Activated T-cell treated with anti-CD3 and anti-CD28 coated beads for 24 hours (primary cell): ENCODE results near the gene NEDD4L.

Experiments used
- DNase-seq: peaks from one replicate; pipeline ENCODE4 v3.0.0-alpha.2; 2020; ENCODE audit warnings: low read depth

Gene NEDD4L

DNA sequence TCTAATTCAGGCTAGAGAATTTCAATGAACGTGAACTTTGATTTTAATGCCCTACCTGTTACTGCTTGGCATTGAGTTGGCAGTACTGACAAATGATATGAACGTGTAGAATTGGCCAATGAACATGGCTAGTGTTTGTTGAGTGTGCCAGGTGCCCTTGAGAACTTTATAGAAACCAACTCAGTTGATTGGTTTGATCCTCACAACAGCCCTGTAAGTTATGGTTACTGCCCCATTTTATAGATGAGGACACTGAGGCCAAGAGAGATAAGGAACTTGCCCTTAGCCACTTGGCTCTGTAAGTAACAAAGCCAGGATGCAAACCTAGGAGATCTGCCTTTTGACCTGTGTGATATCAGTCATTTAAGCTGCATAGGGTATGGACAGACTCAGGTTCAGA lies 275.7 kb downstream of the NEDD4L start:
- no peak for DNase-seq

DNA sequence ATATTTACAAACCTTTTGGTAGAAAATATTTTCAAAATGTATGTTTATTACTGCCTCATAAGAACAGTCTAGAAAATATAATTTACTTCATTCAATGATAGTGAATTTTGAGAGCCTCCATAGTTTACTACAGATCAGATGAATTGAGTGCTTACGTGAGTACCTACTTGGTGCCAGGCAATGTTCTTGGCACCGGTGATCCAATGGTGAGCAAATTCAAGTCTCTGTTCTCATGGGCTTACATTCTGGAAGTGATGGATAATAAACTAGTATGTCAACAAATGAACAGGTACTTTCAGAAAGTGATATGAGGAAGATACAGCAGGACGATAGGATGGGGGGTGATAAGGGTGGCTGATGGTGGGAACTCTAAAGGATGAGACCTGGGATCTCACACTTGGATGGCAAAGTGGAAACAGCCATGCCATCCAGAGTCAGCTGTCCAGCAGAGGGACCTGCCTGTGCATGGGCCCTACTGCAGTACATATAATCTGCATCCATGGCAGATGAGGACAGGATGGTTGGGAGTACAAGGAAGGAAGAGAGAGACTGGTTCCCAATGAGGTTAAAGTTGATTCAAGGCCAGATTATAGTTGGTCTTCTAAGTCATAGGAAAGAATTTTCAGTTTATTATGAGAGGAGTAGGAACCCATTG lies 277.0 kb downstream of the NEDD4L start:
- DNase-seq, result no peak

- DNase-seq, result peak; percentile 33
These were observed 278.0 kb downstream of the NEDD4L start for GRCh38 chr18:58321986-58322385.

- no peak for DNase-seq
These were observed 278.4 kb downstream of the NEDD4L start for GRCh38 chr18:58322464-58322863.

GRCh38 chr18:58323866-58324762 lies 280.1 kb downstream of the NEDD4L start:
- DNase-seq, result no peak

- DNase-seq, result no peak
These were observed 280.9 kb downstream of the NEDD4L start for GRCh38 chr18:58324824-58325480.

GRCh38 chr18:58325494-58325893 lies 281.5 kb downstream of the NEDD4L start:
- DNase-seq, result no peak

DNA sequence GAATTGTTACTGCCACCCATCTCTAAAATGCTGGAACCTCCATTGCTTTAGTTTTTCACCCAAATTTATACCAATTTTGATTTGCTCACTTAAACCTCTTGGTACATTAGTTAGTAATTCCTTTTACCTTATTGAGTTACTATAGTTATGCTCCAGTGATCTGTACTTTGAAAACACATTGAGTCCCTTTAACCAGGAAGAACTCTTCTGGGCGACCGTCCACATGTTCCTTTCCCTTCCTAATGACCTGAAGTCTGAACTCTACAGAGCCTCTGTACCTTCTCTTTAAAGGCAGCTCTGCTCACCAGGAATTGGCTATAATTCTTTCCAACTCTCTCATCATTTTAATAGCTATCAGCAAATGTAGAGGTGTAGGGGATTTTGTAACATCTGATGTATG lies 290.0 kb downstream of the NEDD4L start:
- no peak for DNase-seq

GRCh38 chr18:58335223-58335622 lies 291.2 kb downstream of the NEDD4L start:
- no peak for DNase-seq

DNA sequence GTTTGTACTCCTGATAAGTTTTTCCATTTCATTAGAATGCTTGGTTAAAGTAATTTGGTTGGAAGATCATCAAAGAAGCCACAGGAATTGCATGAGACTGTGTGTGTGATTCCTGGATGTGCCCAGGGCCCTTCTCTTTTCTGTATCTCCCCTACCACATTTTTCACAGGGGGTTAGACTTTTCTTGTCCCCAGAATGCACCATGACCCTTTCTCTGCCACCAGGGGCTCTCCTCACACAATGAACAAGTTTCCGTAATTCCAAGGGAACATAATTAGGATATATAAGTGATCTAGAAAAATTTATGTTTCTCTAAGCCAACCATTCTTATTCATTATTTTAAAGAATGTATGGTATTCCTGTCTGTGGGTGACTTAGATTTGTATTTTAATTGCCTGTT lies 291.8 kb downstream of the NEDD4L start:
- no peak for DNase-seq

DNA sequence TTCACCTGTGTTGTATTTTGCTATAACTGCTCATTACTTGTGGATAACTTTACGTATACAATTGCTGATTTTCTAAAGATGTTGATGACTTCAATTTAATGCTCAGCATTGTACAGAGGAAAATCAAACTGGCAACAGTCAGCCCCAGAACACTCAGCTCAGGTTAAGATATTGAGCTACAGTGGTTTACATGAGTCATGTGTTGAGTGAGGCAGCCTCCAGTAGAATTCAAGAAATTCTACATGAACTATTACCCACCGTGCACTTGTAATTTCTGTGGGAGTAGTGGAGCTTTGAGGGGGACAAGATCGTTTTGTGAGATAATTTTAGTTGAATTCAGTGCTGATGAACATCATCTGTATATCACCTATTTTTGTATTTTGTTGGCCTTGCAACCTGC lies 292.6 kb downstream of the NEDD4L start:
- DNase-seq, result no peak

DNA sequence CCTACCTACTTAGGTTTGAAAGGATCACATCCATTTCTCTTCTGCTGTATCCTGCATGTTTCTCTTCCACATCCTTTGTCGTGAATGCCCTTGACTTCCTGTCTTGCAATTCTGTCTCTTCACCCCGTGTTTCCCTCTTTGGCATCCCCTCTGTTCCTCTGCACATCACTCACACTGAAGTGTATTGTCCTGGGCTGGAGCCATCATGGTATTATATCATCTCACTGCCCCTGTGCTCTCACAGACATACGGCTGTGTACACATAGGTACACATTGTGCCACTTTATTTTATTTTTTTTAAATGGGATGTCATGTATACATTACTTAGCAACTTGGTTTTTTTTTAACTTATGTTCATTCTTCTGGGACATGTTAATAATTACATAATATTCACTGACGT lies 293.3 kb downstream of the NEDD4L start:
- no peak for DNase-seq

DNA sequence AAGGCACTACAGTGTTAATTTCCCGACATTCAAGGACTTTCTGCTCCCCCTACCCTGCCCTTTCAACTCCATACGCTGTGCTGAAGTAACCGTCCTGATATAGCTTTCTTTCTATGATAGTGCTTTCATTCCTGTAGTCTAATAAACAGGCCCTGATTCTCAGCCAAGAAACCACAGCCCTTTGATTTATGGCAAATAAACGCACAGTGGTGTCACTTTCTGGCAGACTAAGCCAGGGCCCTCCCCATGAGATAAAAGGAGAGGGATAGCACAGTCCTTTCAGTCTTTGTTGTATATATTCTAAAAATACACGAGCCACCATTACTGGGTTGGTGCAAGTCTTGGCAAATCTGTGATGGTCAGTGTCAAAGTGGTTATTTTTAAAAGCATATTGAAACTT lies 293.7 kb downstream of the NEDD4L start:
- DNase-seq, result no peak

- DNase-seq, result no peak
These were observed 294.1 kb downstream of the NEDD4L start for GRCh38 chr18:58338141-58338540.

- no peak for DNase-seq
These were observed 295.1 kb downstream of the NEDD4L start for GRCh38 chr18:58338961-58339592.

GRCh38 chr18:58339890-58340289 lies 295.9 kb downstream of the NEDD4L start:
- no peak for DNase-seq

DNA sequence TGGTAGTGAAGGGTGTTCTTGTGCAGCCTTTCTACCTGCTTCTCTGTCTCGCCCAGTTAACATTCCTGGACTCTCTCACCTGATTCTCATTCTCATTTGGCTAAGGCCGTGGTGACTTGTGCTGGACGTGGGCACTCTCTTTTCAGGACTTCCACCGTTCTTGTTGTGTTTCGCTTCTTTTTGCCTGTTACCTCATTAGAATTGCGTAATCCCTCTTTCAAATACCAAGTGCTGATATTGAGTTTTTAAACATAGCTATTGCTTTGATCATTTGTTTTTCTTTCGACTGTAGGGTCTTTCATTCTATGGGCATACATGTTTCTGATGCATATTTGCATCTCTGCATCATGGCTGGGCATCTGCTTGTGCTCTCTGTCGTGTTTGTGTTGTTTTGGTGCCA lies 297.9 kb downstream of the NEDD4L start:
- no peak for DNase-seq

- no peak for DNase-seq
These were observed 300.1 kb downstream of the NEDD4L start for GRCh38 chr18:58344080-58344670.

- DNase-seq, result no peak
These were observed 300.9 kb downstream of the NEDD4L start for GRCh38 chr18:58344861-58345463.

GRCh38 chr18:58345875-58346274 lies 301.8 kb downstream of the NEDD4L start:
- DNase-seq, result no peak

GRCh38 chr18:58347135-58347534 lies 303.1 kb downstream of the NEDD4L start:
- DNase-seq, result no peak

GRCh38 chr18:58348517-58348916 lies 304.5 kb downstream of the NEDD4L start:
- DNase-seq, result no peak
